Left lung (tissue), 10 donors: ENCODE data around the gene FAM222A. TPM values are rescaled to one million over a fixed set of nuclear protein-coding genes. Genes with fewer than 3 reads are reported as not detected.

ENCODE experiments used
- ATAC-seq: fragments of 200-7000 bp; cut with Tn5 transposase; one replicate; pipeline ENCODE4 v1.9.1; 2020; ENCODE audit warnings: moderate library complexity
- DNase-seq, 4 donors: peaks; one replicate each; pipeline ENCODE4 v3.0.0-alpha.2; 2013 to 2020
- H3K27ac ChIP-seq, 2 donors: fragments of 200-600 bp; sonication (generic) in 1 of 2; one replicate each; pipeline versions ENCODE4 v1.5.0 to v1.8.0; 2020 to 2021
- H3K27me3 ChIP-seq, 2 donors: fragments of 200-600 bp; sonication (generic) in 1 of 2; one replicate each; pipeline versions ENCODE4 v1.5.0 to v1.8.0; 2020 to 2021
- H3K36me3 ChIP-seq, 2 donors: fragments of 200-600 bp; sonication (generic) in 1 of 2; one replicate each; pipeline versions ENCODE4 v1.5.0 to v1.8.0; 2020 to 2021
- H3K4me1 ChIP-seq, 2 donors: fragments of 200-600 bp; one replicate each; pipeline ENCODE4 v1.8.0; 2021
- H3K4me3 ChIP-seq, 2 donors: fragments of 200-600 bp; sonication (generic) in 1 of 2; one replicate each; pipeline versions ENCODE4 v1.5.0 to v1.8.0; 2020 to 2021; ENCODE audit warnings: mild to moderate bottlenecking in 1 of 2
- H3K9me3 ChIP-seq, 2 donors: fragments of 200-600 bp; sonication (generic) in 1 of 2; one replicate each; pipeline versions ENCODE4 v1.5.0 to v1.8.0; 2020 to 2021
- intact Hi-C, 2 donors: fragments of 100-400 bp; cut with DNase I; formaldehyde crosslinking; loops; one replicate each; pipeline versions ENCODE4 v1.11.2 to v1.14.2; 2022
- polyA plus RNA-seq, 6 donors: library from polyadenylated mRNA; unstranded; fragments of 120-200 nt; gene quantifications; one replicate each; pipeline ENCODE4 v1.2.1, GENCODE V29; 2013; ENCODE audit not compliant: insufficient read length in 6 of 6
- total RNA-seq, 2 donors: library from RNA; stranded (reverse); fragmentation: NEBNext Ultra II Directional; extraction: Animal tissue kit (Norgen Biotek cat#: 25700); gene quantifications; one replicate each; pipeline ENCODE4 v1.2.1, GENCODE V29; 2021
- TF ChIP-seq, protein P1 (sequence below), 2 donors: fragments of 200-600 bp; sonication (generic) in 1 of 2; IDR thresholded peaks; one replicate each; pipeline versions ENCODE4 v1.5.0 to v1.8.0; 2021; ENCODE audit warnings: antibody characterized with exemption in 2 of 2
- donor health status: DM: no; HTN: yes; CAD: no.
- donor health status: DM: no; HTN: no; CAD: no.

FAM222A gene
- total and polyA plus RNA-seq, 8 donors = 1.8 to 4.0 (median 2.6) TPM

DNA sequence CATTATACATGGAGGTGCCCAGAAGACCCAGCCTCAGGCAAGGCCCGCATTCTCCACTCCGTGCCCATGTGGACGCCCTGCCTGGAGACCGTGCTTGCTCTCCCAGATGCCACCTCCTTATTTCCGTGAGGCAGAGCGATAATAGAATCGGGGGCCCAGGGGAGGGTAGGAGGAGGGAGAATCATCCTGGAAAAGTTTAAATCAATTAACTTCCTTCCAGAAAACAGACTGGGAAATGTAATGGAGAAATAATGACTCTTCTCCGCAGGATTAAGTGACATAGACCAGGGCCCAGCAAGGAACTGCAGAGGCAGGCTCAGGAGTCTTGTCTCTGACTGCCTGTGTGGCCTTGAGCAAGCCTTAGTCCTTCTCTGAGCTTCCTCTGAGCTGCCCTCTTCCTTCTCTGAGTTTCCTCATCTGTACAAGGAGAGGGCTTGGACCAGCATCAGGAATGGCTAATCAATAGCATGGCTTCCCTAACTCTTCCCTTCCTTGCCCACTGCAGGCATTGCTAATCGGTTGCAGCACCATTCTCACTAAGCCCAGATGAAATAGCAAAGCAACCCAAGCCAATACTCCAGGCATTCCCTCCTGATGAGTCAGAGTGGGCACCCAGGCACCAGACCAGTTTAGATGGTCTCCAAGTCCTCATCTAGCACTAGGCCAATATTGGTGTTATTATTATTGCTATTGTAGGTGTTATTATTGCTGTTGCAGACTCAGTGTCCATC, 11.3 kb upstream of the FAM222A start:
- Histone ChIP-seq H3K4me3 (no peak overlapping the region), H3K36me3 (no peaks in the 10 kb centered on the region), H3K27me3 (peaks cover 0 to 31% of the 10 kb centered on the region in 2 donors), H3K4me1 (no peaks in the 10 kb centered on the region), H3K27ac (no peak overlapping the region), H3K9me3 (no peaks in the 10 kb centered on the region)
- no peak for DNase-seq
- TF ChIP-seq, protein P1, sequence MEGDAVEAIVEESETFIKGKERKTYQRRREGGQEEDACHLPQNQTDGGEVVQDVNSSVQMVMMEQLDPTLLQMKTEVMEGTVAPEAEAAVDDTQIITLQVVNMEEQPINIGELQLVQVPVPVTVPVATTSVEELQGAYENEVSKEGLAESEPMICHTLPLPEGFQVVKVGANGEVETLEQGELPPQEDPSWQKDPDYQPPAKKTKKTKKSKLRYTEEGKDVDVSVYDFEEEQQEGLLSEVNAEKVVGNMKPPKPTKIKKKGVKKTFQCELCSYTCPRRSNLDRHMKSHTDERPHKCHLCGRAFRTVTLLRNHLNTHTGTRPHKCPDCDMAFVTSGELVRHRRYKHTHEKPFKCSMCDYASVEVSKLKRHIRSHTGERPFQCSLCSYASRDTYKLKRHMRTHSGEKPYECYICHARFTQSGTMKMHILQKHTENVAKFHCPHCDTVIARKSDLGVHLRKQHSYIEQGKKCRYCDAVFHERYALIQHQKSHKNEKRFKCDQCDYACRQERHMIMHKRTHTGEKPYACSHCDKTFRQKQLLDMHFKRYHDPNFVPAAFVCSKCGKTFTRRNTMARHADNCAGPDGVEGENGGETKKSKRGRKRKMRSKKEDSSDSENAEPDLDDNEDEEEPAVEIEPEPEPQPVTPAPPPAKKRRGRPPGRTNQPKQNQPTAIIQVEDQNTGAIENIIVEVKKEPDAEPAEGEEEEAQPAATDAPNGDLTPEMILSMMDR (IDR thresholded peaks at IDR 0.05) = no peak
- no peak for ATAC-seq
- intact Hi-C loops = no loop called here

DNA sequence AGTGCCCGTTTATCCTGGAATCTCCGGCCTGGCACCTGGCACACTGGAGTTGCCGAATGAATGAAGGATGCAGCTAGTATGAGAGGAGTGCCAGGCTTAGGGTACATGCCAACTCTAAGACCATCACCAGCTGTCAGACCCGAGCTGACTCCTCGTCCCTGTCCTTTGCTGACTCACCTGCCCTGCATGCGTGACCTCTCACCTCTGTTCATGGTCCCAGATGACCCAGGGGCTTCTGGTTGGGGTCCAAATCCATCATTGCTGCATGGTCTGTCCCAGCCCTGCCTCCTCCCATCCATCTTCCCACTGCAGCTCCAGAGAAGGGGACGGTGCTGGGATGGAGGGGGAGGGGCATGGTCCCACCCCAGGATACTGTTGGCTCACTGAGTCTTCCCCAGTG, 9.9 kb upstream of the FAM222A start:
- Histone ChIP-seq H3K27me3 (peaks cover 0 to 39% of the 10 kb centered on the region in 2 donors), H3K9me3 (no peaks in the 10 kb centered on the region), H3K36me3 (no peaks in the 10 kb centered on the region), H3K4me1 (no peaks in the 10 kb centered on the region), H3K27ac (no peak overlapping the region), H3K4me3 (no peak overlapping the region)
- ATAC-seq (no peak), DNase-seq (peak in 1 of 4 donors; percentile 46)
- intact Hi-C loops = no loop called here
- TF ChIP-seq, protein P1 (IDR thresholded peaks at IDR 0.05) = no peak

DNA sequence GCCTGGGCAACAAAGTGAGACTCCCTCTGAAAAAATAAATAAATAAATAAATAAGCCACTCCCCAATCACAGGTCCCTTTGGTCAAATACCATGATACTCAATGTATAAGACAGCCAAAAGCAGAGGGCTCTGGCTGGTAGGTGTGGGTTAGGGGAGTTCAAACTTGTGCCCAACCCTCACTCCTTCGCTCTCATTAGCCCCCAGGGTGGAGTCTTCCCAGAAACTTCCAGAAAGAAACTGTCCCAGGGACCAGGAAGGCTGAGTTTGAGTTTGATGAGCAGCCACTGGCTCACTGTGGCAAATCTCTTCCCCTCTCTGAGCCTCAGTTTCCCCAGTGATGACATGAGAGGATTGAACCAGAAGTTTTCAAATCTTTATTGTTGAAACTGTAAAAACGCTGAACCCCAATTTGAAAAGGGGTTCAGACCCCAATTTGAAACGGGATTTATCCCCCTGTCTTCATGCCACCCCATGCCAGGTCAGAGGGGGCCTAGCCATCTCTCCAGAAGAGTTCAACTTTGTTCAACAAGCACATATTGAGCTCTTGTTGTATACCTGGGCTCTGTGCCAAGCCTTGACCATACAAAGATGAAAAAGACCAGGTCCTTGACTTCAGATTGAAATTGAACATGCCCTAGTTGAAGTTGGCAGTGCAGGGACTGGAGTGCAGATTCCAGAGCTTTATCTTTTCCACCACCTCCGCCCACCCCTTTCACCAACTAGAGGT, 9.1 kb upstream of the FAM222A start:
- H3K4me3 ChIP-seq = no peak overlapping the region
- H3K4me1 ChIP-seq = no peaks in the 10 kb centered on the region
- H3K27ac ChIP-seq = no peak overlapping the region
- no peak for DNase-seq
- no peaks in the 10 kb centered on the region for H3K9me3 ChIP-seq
- no peaks in the 10 kb centered on the region for H3K36me3 ChIP-seq
- H3K27me3 ChIP-seq = peaks cover 0 to 41% of the 10 kb centered on the region in 2 donors
- TF ChIP-seq, protein P1 (IDR thresholded peaks at IDR 0.05) = no peak
- ATAC-seq = no peak
- intact Hi-C loops = no loop called here

DNA sequence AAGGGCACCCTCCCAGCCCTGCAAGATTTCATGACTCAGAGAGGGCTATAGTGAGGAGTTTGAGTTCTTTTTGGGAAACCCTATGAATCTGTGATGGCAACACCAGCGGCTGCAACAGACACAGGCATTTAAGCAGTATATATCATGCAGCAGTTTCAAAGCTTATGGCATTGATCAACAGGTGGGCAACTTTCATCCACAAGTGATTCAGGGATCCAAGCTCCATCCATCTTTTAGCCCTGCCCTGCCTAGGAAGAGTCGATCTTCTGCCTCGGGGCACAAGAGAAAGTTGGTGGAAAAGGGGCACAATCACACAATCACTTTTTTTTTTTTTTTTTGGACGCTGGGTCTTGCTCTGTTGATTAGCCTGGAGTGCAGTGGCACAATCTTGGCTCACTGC, 8.3 kb upstream of the FAM222A start:
- DNase-seq = no peak
- intact Hi-C loops = no loop called here
- peaks cover 0 to 46% of the 10 kb centered on the region in 2 donors for H3K27me3 ChIP-seq

DNA sequence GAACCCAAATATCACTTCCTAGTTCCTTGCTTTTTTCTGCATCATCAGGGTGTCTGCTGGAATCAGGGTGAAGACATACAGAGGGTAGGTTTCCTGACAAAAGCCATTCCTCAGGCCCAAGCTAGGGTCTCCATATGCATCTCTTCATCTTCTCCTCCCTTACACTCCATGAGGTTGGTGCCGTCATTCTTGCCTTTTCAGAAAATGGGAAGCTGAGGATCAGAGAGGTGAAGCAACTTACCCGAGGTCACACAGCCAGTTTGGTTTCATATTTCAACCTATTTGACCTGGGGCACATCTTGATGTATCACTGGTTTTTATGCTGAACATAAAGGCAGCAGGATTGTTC, 7.3 kb upstream of the FAM222A start:
- no peak for ATAC-seq
- intact Hi-C loops = no loop called here
- no peak overlapping the region for H3K27ac ChIP-seq

More for the DNA sequence above, 8.3 kb upstream of the FAM222A start:
- ATAC-seq = no peak
- Histone ChIP-seq H3K36me3 (no peaks in the 10 kb centered on the region), H3K9me3 (no peaks in the 10 kb centered on the region), H3K4me1 (no peaks in the 10 kb centered on the region), H3K4me3 (no peak overlapping the region), H3K27ac (no peak overlapping the region)
- TF ChIP-seq, protein P1 (IDR thresholded peaks at IDR 0.05) = no peak

More for the DNA sequence above, 7.3 kb upstream of the FAM222A start:
- TF ChIP-seq, protein P1 (IDR thresholded peaks at IDR 0.05) = no peak
- H3K9me3 ChIP-seq = no peaks in the 10 kb centered on the region
- no peak overlapping the region for H3K4me3 ChIP-seq
- peaks cover 0 to 57% of the 10 kb centered on the region in 2 donors for H3K27me3 ChIP-seq
- no peaks in the 10 kb centered on the region for H3K4me1 ChIP-seq
- H3K36me3 ChIP-seq = no peaks in the 10 kb centered on the region
- DNase-seq = no peak
